BLaER1 (cell line): ENCODE results near the gene PRUNE2.
A peak's percentile ranks its signal among the peaks of the same experiment; 100 is the strongest.

Experiments
- H3K27ac ChIP-seq: shearing (Covaris generic); formaldehyde crosslinking; 2 replicates; pipeline ENCODE4 v1.8.1; 2022
- H3K27me3 ChIP-seq: shearing (Covaris generic); formaldehyde crosslinking; 2 replicates; pipeline ENCODE4 v1.8.1; 2022
- H3K36me3 ChIP-seq: shearing (Covaris generic); formaldehyde crosslinking; 2 replicates; pipeline ENCODE4 v1.8.1; 2022
- H3K4me1 ChIP-seq: shearing (Covaris generic); formaldehyde crosslinking; 2 replicates; pipeline ENCODE4 v1.8.1; 2022
- H3K4me2 ChIP-seq: shearing (Covaris generic); formaldehyde crosslinking; 2 replicates; pipeline ENCODE4 v1.8.1; 2022
- H3K4me3 ChIP-seq: shearing (Covaris generic); formaldehyde crosslinking; 2 replicates; pipeline ENCODE4 v1.8.1; 2022
- H3K9ac ChIP-seq: shearing (Covaris generic); formaldehyde crosslinking; 2 replicates; pipeline ENCODE4 v1.8.1; 2022
- H3K9me3 ChIP-seq: shearing (Covaris generic); formaldehyde crosslinking; 2 replicates; pipeline ENCODE4 v1.8.1; 2022
- H4K20me1 ChIP-seq: shearing (Covaris generic); formaldehyde crosslinking; 2 replicates; pipeline ENCODE4 v1.8.1; 2022
- Cebpa-rat ChIP-seq: shearing (Covaris generic); IDR thresholded peaks from 2 replicates; pipeline ENCODE4 v1.8.1; 2022

Gene PRUNE2

GRCh38 chr9:76887951-76888350 is 18.0 kb downstream of the PRUNE2 start:
- Histone ChIP-seq H3K4me1 (peaks cover 7% of the 10 kb centered on the region), H3K9ac (no peak overlapping the region), H3K27ac (no peak overlapping the region), H3K4me2 (peak overlapping the region; percentile 50), H3K27me3 (no peaks in the 10 kb centered on the region), H3K9me3 (no peaks in the 10 kb centered on the region), H4K20me1 (no peaks in the 10 kb centered on the region), H3K36me3 (no peaks in the 10 kb centered on the region), H3K4me3 (no peak overlapping the region)
- TF ChIP-seq Cebpa-rat = no peak

GRCh38 chr9:76887003-76887821 is 18.7 kb downstream of the PRUNE2 start:
- Histone ChIP-seq H3K27ac (no peak overlapping the region), H3K36me3 (no peaks in the 10 kb centered on the region), H3K4me2 (peak overlapping the region; percentile 50), H3K9ac (no peak overlapping the region), H3K9me3 (no peaks in the 10 kb centered on the region), H3K27me3 (no peaks in the 10 kb centered on the region), H4K20me1 (no peaks in the 10 kb centered on the region), H3K4me1 (peaks cover 7% of the 10 kb centered on the region), H3K4me3 (no peak overlapping the region)
- TF ChIP-seq Cebpa-rat = no peak

DNA sequence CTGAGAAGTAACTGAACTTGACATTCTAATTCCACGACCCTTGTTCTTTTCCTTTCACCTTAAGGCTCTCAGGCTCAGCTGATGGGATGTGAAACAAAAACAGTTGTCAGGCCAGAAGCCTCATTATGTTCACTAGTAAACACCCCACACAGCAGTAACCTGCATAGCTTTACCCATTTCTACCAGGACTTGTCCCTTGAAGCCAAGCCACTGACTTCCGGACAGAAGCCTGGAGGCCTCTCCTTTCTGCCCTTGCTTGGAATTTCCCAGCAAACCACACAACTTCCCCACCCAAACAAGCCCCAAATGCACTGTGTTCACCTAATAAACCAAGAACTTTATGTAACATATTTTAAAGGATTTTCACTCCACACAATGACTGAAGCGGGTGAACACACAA is 19.6 kb downstream of the PRUNE2 start:
- TF ChIP-seq Cebpa-rat = no peak
- H3K4me1 ChIP-seq = peaks cover 7% of the 10 kb centered on the region
- no peaks in the 10 kb centered on the region for H3K27me3 ChIP-seq
- no peaks in the 10 kb centered on the region for H3K9me3 ChIP-seq
- H3K27ac ChIP-seq = no peak overlapping the region
- no peak overlapping the region for H3K9ac ChIP-seq
- no peaks in the 10 kb centered on the region for H3K36me3 ChIP-seq
- no peaks in the 10 kb centered on the region for H4K20me1 ChIP-seq
- no peak overlapping the region for H3K4me2 ChIP-seq
- no peak overlapping the region for H3K4me3 ChIP-seq

DNA sequence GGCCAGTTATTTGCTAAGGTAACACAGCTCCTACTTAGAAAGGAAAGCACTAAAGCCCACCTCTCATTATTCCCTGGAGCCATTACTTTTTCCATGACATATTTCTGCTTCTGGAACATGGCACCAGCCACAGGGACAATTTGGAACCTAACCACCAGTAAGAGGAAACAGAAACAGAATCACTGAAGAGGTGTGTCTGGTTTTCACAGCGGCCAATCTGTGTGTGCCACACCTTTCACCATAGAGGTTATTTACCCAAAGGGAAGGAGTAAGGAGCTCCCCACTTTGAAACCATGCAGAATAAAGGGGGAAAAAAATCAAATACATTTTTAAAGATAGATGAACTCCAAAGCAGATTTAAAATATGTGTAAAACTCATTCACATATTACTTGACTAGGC is 21.1 kb downstream of the PRUNE2 start:
- Histone ChIP-seq H3K4me3 (no peak overlapping the region), H3K27ac (no peak overlapping the region), H4K20me1 (no peaks in the 10 kb centered on the region), H3K4me2 (no peak overlapping the region), H3K9me3 (no peaks in the 10 kb centered on the region), H3K27me3 (no peaks in the 10 kb centered on the region), H3K36me3 (no peaks in the 10 kb centered on the region), H3K4me1 (peaks cover 7% of the 10 kb centered on the region), H3K9ac (no peak overlapping the region)
- no peak for TF ChIP-seq Cebpa-rat

DNA sequence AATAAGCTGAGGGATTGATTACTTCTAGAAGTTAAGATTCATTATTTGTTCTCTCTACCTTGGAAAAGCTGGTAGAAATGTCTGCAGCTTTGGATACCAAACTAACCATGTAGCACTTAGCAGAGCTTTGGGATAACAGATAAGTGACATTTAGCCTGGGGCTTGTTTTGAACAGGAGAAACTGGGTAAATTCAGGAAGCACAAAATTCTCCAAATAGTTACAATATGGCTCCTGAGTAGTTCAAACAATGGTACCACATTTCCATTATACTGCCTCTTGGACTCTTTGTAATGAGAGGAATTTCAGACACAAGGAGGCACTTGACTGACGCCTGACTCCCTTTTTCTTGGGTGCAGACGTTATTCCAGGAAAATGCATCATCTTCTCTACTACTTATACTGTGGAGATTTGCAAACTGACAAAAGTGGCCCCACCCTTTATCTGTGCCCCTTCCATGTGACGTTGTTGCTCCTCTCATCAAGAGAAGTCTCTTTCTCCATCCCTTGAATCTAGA is 22.5 kb downstream of the PRUNE2 start:
- Histone ChIP-seq H3K4me1 (peaks cover 7% of the 10 kb centered on the region), H3K4me3 (no peak overlapping the region), H3K9ac (no peak overlapping the region), H3K4me2 (no peak overlapping the region), H4K20me1 (no peaks in the 10 kb centered on the region), H3K36me3 (no peaks in the 10 kb centered on the region), H3K27me3 (no peaks in the 10 kb centered on the region), H3K9me3 (no peaks in the 10 kb centered on the region), H3K27ac (no peak overlapping the region)
- no peak for TF ChIP-seq Cebpa-rat

DNA sequence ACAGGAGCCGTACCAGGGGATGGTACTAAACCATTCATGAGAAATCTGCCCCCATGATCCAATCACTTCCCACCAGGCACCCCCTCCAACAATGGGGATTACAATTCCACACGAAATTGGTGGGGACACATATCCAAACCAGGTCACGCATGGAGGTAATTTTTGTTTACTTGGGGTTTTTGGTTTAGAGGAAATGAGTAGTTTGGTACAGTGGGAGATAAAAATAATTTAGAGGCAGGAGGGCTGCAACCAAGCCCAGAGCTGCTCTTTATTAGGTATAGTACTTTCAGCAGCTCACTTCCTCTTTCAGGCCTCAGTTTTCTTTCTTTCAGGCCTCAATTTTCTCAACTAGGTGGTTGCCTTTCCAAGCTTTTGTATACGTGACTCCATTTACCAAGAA is 23.2 kb downstream of the PRUNE2 start:
- Histone ChIP-seq H3K4me3 (no peak overlapping the region), H3K27me3 (no peaks in the 10 kb centered on the region), H3K36me3 (no peaks in the 10 kb centered on the region), H4K20me1 (no peaks in the 10 kb centered on the region), H3K9ac (no peak overlapping the region), H3K27ac (no peak overlapping the region), H3K4me2 (no peak overlapping the region), H3K9me3 (no peaks in the 10 kb centered on the region), H3K4me1 (peaks cover 3% of the 10 kb centered on the region)
- no peak for TF ChIP-seq Cebpa-rat

DNA sequence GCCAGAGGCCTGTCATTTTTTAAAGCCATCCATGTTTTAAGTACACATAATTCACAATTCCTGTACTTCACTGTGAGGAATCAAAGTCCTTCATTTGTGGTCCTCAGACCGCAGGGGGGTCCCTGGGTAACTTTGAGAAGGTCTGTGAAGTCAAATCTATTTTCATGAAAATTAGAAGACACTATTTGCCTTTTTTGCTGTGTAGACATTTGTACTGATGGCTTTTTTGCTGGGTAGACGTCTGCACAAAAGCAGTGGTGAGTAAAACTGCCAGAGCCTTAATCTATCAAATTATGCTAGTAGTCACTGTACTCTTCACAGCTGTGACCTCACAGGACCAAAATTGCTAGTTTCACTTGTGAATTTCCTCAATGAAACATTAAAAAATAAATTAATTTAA is 25.7 kb downstream of the PRUNE2 start:
- no peak for TF ChIP-seq Cebpa-rat
- Histone ChIP-seq H4K20me1 (no peaks in the 10 kb centered on the region), H3K4me3 (no peak overlapping the region), H3K9me3 (no peaks in the 10 kb centered on the region), H3K4me1 (no peaks in the 10 kb centered on the region), H3K36me3 (no peaks in the 10 kb centered on the region), H3K4me2 (no peak overlapping the region), H3K27ac (no peak overlapping the region), H3K27me3 (no peaks in the 10 kb centered on the region), H3K9ac (no peak overlapping the region)

DNA sequence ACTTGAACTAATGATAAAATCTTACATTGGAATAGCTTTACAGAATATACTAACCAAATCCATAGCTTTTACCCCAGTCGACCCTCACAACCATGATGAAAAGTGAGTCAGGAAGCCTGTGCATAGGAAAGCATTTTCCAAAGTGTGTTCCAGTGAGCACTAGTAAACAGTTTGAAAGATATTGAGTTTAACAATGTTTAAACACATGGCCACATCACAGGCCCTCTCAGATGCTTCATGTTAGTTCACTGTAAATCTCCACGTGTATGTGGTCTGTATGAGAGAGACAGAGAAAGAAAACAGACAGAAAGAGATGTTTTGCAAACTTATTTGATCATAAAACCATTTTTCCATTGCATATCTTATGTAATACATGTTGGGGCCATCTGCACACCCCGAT is 27.0 kb downstream of the PRUNE2 start:
- TF ChIP-seq Cebpa-rat = no peak
- Histone ChIP-seq H3K4me1 (no peaks in the 10 kb centered on the region), H3K9me3 (no peaks in the 10 kb centered on the region), H3K9ac (no peak overlapping the region), H3K4me2 (no peak overlapping the region), H3K27me3 (no peaks in the 10 kb centered on the region), H3K36me3 (no peaks in the 10 kb centered on the region), H3K4me3 (no peak overlapping the region), H3K27ac (no peak overlapping the region), H4K20me1 (no peaks in the 10 kb centered on the region)

- H4K20me1 ChIP-seq = no peaks in the 10 kb centered on the region
- no peak for TF ChIP-seq Cebpa-rat
- no peaks in the 10 kb centered on the region for H3K36me3 ChIP-seq
- no peaks in the 10 kb centered on the region for H3K4me1 ChIP-seq
- H3K4me2 ChIP-seq = no peak overlapping the region
- H3K27me3 ChIP-seq = no peaks in the 10 kb centered on the region
- H3K9me3 ChIP-seq = no peaks in the 10 kb centered on the region
- no peak overlapping the region for H3K9ac ChIP-seq
- H3K4me3 ChIP-seq = no peak overlapping the region
- no peak overlapping the region for H3K27ac ChIP-seq
These were observed 28.0 kb downstream of the PRUNE2 start for GRCh38 chr9:76877961-76878360.

DNA sequence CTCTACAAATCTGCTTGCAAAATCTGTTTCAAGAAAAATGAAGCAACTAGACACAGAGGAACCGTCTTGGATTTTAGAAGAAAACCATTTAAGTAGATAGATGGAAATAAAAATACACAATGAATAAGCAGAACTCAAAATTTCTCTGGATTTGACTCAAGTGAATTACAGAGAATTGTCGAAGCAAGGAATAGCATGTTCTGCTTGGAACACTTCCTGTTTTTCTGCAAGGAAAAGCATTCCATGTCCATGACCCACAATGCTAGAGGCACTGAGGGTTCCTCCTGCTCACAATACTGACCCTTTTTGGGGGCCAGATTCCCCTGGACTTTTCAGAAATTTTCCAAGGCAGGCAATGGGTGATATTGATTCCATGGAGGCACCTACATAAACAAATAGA is 29.8 kb downstream of the PRUNE2 start:
- H3K4me3 ChIP-seq = no peak overlapping the region
- no peaks in the 10 kb centered on the region for H3K4me1 ChIP-seq
- no peaks in the 10 kb centered on the region for H4K20me1 ChIP-seq
- no peak overlapping the region for H3K27ac ChIP-seq
- TF ChIP-seq Cebpa-rat = no peak
- no peak overlapping the region for H3K9ac ChIP-seq
- no peaks in the 10 kb centered on the region for H3K27me3 ChIP-seq
- H3K4me2 ChIP-seq = no peak overlapping the region
- no peaks in the 10 kb centered on the region for H3K9me3 ChIP-seq
- H3K36me3 ChIP-seq = no peaks in the 10 kb centered on the region
